ENCODE results near the gene HEG1.

The HEG1 gene

DNA sequence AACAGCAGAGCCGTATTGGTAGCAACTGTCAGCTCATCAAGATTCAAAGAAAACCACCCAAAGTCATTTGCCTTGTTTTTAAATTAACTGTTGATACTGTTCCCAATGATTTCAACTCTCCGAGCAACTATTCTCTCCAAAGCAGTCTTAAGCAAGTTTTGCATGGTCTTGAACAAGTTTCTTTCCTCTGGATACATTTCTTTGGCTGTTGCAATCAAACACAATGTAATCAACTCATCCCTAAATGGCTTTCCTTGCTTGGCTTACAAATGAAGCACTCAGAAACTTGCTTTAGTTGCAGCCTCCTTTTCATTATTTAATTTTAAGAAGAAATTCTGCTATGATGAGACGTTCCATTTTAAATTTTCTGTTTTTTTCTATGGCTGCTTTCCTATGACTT is 105.8 kb downstream of the HEG1 start:
- H3K27me3 ChIP-seq (replicated peaks; ENCODE audit: insufficient read depth, low read length) = no peaks in the 10 kb centered on the region
- H3K4me1 ChIP-seq (ENCODE audit: low read length) = no peaks in the 10 kb centered on the region
- no peaks in the 10 kb centered on the region for H3K9me3 ChIP-seq (replicated peaks; ENCODE audit: insufficient read depth, low read length)
- no peak for DNase-seq
- H3K79me2 ChIP-seq (ENCODE audit: low read length) = no peaks in the 10 kb centered on the region
- H4K20me1 ChIP-seq (ENCODE audit: insufficient read depth, low read length) = no peaks in the 10 kb centered on the region
- no peak for TF ChIP-seq EZH2 (optimal IDR thresholded peaks at IDR 0.05; ENCODE audit: low read depth, low read length)
- no peaks in the 10 kb centered on the region for H3K9me2 ChIP-seq (replicated peaks; ENCODE audit: insufficient read depth, low read length)
- H3F3A ChIP-seq (ENCODE audit: insufficient read depth, low read length) = no peaks in the 10 kb centered on the region
- no peak overlapping the region for H2AFZ ChIP-seq (ENCODE audit: low read length)
- no peak overlapping the region for H3K4me2 ChIP-seq (ENCODE audit: low read depth, low read length)
- H3K36me3 ChIP-seq (replicated peaks; ENCODE audit: insufficient read depth, low read length) = no peaks in the 10 kb centered on the region
- H3K4me3 ChIP-seq (ENCODE audit: low read length) = no peak overlapping the region
- no peak overlapping the region for H3K9ac ChIP-seq (ENCODE audit: low read length)
- H3K27ac ChIP-seq (ENCODE audit: low read length) = no peak overlapping the region

DNA sequence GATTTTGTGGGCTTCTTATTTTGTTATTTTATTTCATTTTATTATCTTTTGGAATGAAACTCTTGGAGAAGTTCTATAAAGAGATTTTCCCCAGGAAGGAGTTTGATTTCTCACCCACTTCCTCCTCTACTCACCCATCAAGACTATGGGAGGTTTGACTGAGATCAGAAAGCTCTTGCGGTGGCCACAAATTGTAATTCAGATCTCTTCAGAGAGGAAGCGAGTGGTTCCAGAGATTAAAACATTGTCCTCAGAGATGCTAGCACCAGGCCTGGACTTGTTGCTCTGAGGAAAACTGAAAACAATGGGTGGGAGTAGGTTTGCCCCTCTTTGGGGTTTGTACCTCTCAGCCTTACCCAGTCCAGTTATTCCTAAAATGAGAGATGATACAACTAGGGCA is 113.2 kb downstream of the HEG1 start:
- Histone ChIP-seq H3K4me2 (ENCODE audit: low read depth, low read length) (no peak overlapping the region), H4K20me1 (ENCODE audit: insufficient read depth, low read length) (no peaks in the 10 kb centered on the region), H3K9ac (ENCODE audit: low read length) (no peak overlapping the region), H3K9me3 (replicated peaks; ENCODE audit: insufficient read depth, low read length) (no peaks in the 10 kb centered on the region), H3F3A (ENCODE audit: insufficient read depth, low read length) (no peaks in the 10 kb centered on the region), H3K79me2 (ENCODE audit: low read length) (no peaks in the 10 kb centered on the region), H3K4me1 (ENCODE audit: low read length) (no peaks in the 10 kb centered on the region), H3K27ac (ENCODE audit: low read length) (no peak overlapping the region), H3K36me3 (replicated peaks; ENCODE audit: insufficient read depth, low read length) (no peaks in the 10 kb centered on the region), H3K9me2 (replicated peaks; ENCODE audit: insufficient read depth, low read length) (no peaks in the 10 kb centered on the region), H2AFZ (ENCODE audit: low read length) (no peak overlapping the region), H3K4me3 (ENCODE audit: low read length) (no peak overlapping the region), H3K27me3 (replicated peaks; ENCODE audit: insufficient read depth, low read length) (no peaks in the 10 kb centered on the region)
- TF ChIP-seq EZH2 (optimal IDR thresholded peaks at IDR 0.05; ENCODE audit: low read depth, low read length) (no peak), EZH2phosphoT487 (IDR thresholded peaks at IDR 0.05; ENCODE audit: low read length) (no peak)
- TF ChIP-seq, protein P1, sequence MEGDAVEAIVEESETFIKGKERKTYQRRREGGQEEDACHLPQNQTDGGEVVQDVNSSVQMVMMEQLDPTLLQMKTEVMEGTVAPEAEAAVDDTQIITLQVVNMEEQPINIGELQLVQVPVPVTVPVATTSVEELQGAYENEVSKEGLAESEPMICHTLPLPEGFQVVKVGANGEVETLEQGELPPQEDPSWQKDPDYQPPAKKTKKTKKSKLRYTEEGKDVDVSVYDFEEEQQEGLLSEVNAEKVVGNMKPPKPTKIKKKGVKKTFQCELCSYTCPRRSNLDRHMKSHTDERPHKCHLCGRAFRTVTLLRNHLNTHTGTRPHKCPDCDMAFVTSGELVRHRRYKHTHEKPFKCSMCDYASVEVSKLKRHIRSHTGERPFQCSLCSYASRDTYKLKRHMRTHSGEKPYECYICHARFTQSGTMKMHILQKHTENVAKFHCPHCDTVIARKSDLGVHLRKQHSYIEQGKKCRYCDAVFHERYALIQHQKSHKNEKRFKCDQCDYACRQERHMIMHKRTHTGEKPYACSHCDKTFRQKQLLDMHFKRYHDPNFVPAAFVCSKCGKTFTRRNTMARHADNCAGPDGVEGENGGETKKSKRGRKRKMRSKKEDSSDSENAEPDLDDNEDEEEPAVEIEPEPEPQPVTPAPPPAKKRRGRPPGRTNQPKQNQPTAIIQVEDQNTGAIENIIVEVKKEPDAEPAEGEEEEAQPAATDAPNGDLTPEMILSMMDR (IDR thresholded peaks at IDR 0.05; ENCODE audit: low read length) = no peak
- no peak for DNase-seq

DNA sequence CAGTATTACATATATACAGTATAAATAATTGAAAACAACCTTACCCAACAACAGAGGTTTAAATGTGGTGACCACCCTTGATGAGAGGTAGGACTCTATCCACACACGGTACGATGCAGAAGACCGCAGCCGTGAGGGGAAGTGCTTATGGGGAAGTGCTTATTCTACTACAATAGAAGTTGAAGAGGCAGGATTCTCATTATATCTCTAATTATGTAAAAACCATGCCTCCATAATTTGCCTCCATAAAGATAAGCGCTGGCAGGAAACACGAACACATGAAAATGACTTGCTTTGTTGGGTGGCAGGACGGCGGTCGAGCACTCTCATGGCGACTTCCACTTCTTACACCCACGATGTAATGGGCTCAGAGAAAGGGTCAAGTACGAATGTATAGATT is 114.0 kb downstream of the HEG1 start:
- no peaks in the 10 kb centered on the region for H3K4me1 ChIP-seq (ENCODE audit: low read length)
- no peaks in the 10 kb centered on the region for H3K9me3 ChIP-seq (replicated peaks; ENCODE audit: insufficient read depth, low read length)
- no peaks in the 10 kb centered on the region for H3K9me2 ChIP-seq (replicated peaks; ENCODE audit: insufficient read depth, low read length)
- H3K36me3 ChIP-seq (replicated peaks; ENCODE audit: insufficient read depth, low read length) = no peaks in the 10 kb centered on the region
- H3K27me3 ChIP-seq (replicated peaks; ENCODE audit: insufficient read depth, low read length) = no peaks in the 10 kb centered on the region
- H3K79me2 ChIP-seq (ENCODE audit: low read length) = no peaks in the 10 kb centered on the region
- no peaks in the 10 kb centered on the region for H4K20me1 ChIP-seq (ENCODE audit: insufficient read depth, low read length)
- no peak overlapping the region for H3K4me3 ChIP-seq (ENCODE audit: low read length)
- no peak overlapping the region for H3K9ac ChIP-seq (ENCODE audit: low read length)
- TF ChIP-seq EZH2 (optimal IDR thresholded peaks at IDR 0.05; ENCODE audit: low read depth, low read length) (no peak), EZH2phosphoT487 (IDR thresholded peaks at IDR 0.05; ENCODE audit: low read length) (no peak)
- TF ChIP-seq, protein P1 (IDR thresholded peaks at IDR 0.05; ENCODE audit: low read length) = no peak
- no peak for DNase-seq
- H2AFZ ChIP-seq (ENCODE audit: low read length) = no peak overlapping the region
- H3K27ac ChIP-seq (ENCODE audit: low read length) = no peak overlapping the region
- no peak overlapping the region for H3K4me2 ChIP-seq (ENCODE audit: low read depth, low read length)
- H3F3A ChIP-seq (ENCODE audit: insufficient read depth, low read length) = no peaks in the 10 kb centered on the region

- no peak overlapping the region for H3K4me2 ChIP-seq (ENCODE audit: low read depth, low read length)
- no peak overlapping the region for H2AFZ ChIP-seq (ENCODE audit: low read length)
- DNase-seq = no peak
- H3K9me2 ChIP-seq (replicated peaks; ENCODE audit: insufficient read depth, low read length) = no peaks in the 10 kb centered on the region
- no peak overlapping the region for H3K27ac ChIP-seq (ENCODE audit: low read length)
- H3K9me3 ChIP-seq (replicated peaks; ENCODE audit: insufficient read depth, low read length) = no peaks in the 10 kb centered on the region
- TF ChIP-seq, protein P1 (IDR thresholded peaks at IDR 0.05; ENCODE audit: low read length) = no peak
- no peak for TF ChIP-seq EZH2phosphoT487 (IDR thresholded peaks at IDR 0.05; ENCODE audit: low read length)
- TF ChIP-seq EZH2 (optimal IDR thresholded peaks at IDR 0.05; ENCODE audit: low read depth, low read length) = no peak
- H4K20me1 ChIP-seq (ENCODE audit: insufficient read depth, low read length) = no peaks in the 10 kb centered on the region
- H3K36me3 ChIP-seq (replicated peaks; ENCODE audit: insufficient read depth, low read length) = no peaks in the 10 kb centered on the region
- no peaks in the 10 kb centered on the region for H3K4me1 ChIP-seq (ENCODE audit: low read length)
- H3K79me2 ChIP-seq (ENCODE audit: low read length) = no peaks in the 10 kb centered on the region
- no peaks in the 10 kb centered on the region for H3K27me3 ChIP-seq (replicated peaks; ENCODE audit: insufficient read depth, low read length)
- H3F3A ChIP-seq (ENCODE audit: insufficient read depth, low read length) = no peaks in the 10 kb centered on the region
- H3K4me3 ChIP-seq (ENCODE audit: low read length) = no peak overlapping the region
- H3K9ac ChIP-seq (ENCODE audit: low read length) = no peak overlapping the region
These were observed 116.1 kb downstream of the HEG1 start for GRCh38 chr3:124939661-124940060.
